ENCODE results near the gene PTPRM.

The PTPRM gene

GRCh38 chr18:8242151-8242696 is 675.1 kb downstream of the PTPRM start:
- Histone ChIP-seq H3K27me3 (ENCODE audit: low read length) (no peaks in the 10 kb centered on the region), H4K20me1 (ENCODE audit: low read depth, low read length) (no peaks in the 10 kb centered on the region), H3K27ac (ENCODE audit: low read depth, low read length) (no peak overlapping the region), H3K9me2 (replicated peaks; ENCODE audit: insufficient read depth, low read length) (no peaks in the 10 kb centered on the region), H3K4me3 (ENCODE audit: insufficient read depth, low read length, poor library complexity, severe bottlenecking) (no peak overlapping the region), H3K9me3 (ENCODE audit: insufficient read depth, low read length) (no peaks in the 10 kb centered on the region), H2AFZ (ENCODE audit: low read depth, low read length, severe bottlenecking) (no peak overlapping the region), H3K79me2 (ENCODE audit: insufficient read depth, low read length) (no peaks in the 10 kb centered on the region), H3F3A (ENCODE audit: insufficient read depth) (no peaks in the 10 kb centered on the region), H3K4me2 (ENCODE audit: low read depth, low read length, poor library complexity, severe bottlenecking) (no peak overlapping the region), H3K36me3 (ENCODE audit: low read length) (no peaks in the 10 kb centered on the region), H3K9ac (ENCODE audit: low read length) (no peak overlapping the region)
- TF ChIP-seq CTCF (IDR thresholded peaks at IDR 0.05; ENCODE audit: insufficient read depth, low read length, poor library complexity, severe bottlenecking) (no peak), EZH2phosphoT487 (conservative IDR thresholded peaks at IDR 0.05; ENCODE audit: low read length) (no peak)

GRCh38 chr18:8247700-8248099 is 680.6 kb downstream of the PTPRM start:
- H3K9ac ChIP-seq (ENCODE audit: low read length) = no peak overlapping the region
- no peaks in the 10 kb centered on the region for H3F3A ChIP-seq (ENCODE audit: insufficient read depth)
- H3K36me3 ChIP-seq (ENCODE audit: low read length) = no peaks in the 10 kb centered on the region
- H3K4me2 ChIP-seq (ENCODE audit: low read depth, low read length, poor library complexity, severe bottlenecking) = no peak overlapping the region
- H3K79me2 ChIP-seq (ENCODE audit: insufficient read depth, low read length) = no peaks in the 10 kb centered on the region
- H4K20me1 ChIP-seq (ENCODE audit: low read depth, low read length) = no peaks in the 10 kb centered on the region
- no peak overlapping the region for H3K27ac ChIP-seq (ENCODE audit: low read depth, low read length)
- no peaks in the 10 kb centered on the region for H3K9me2 ChIP-seq (replicated peaks; ENCODE audit: insufficient read depth, low read length)
- TF ChIP-seq EZH2phosphoT487 (conservative IDR thresholded peaks at IDR 0.05; ENCODE audit: low read length) (no peak), CTCF (IDR thresholded peaks at IDR 0.05; ENCODE audit: insufficient read depth, low read length, poor library complexity, severe bottlenecking) (no peak)
- no peak overlapping the region for H3K4me3 ChIP-seq (ENCODE audit: insufficient read depth, low read length, poor library complexity, severe bottlenecking)
- H2AFZ ChIP-seq (ENCODE audit: low read depth, low read length, severe bottlenecking) = no peak overlapping the region
- no peaks in the 10 kb centered on the region for H3K27me3 ChIP-seq (ENCODE audit: low read length)
- no peaks in the 10 kb centered on the region for H3K9me3 ChIP-seq (ENCODE audit: insufficient read depth, low read length)

GRCh38 chr18:8248576-8248975 is 681.5 kb downstream of the PTPRM start:
- Histone ChIP-seq H4K20me1 (ENCODE audit: low read depth, low read length) (no peaks in the 10 kb centered on the region), H3K27ac (ENCODE audit: low read depth, low read length) (no peak overlapping the region), H3K9me3 (ENCODE audit: insufficient read depth, low read length) (no peaks in the 10 kb centered on the region), H3K4me3 (ENCODE audit: insufficient read depth, low read length, poor library complexity, severe bottlenecking) (no peak overlapping the region), H3K27me3 (ENCODE audit: low read length) (no peaks in the 10 kb centered on the region), H3K9ac (ENCODE audit: low read length) (no peak overlapping the region), H3K9me2 (replicated peaks; ENCODE audit: insufficient read depth, low read length) (no peaks in the 10 kb centered on the region), H3K79me2 (ENCODE audit: insufficient read depth, low read length) (no peaks in the 10 kb centered on the region), H3K36me3 (ENCODE audit: low read length) (no peaks in the 10 kb centered on the region), H3F3A (ENCODE audit: insufficient read depth) (no peaks in the 10 kb centered on the region), H2AFZ (ENCODE audit: low read depth, low read length, severe bottlenecking) (no peak overlapping the region), H3K4me2 (ENCODE audit: low read depth, low read length, poor library complexity, severe bottlenecking) (no peak overlapping the region)
- TF ChIP-seq EZH2phosphoT487 (conservative IDR thresholded peaks at IDR 0.05; ENCODE audit: low read length) (no peak), CTCF (IDR thresholded peaks at IDR 0.05; ENCODE audit: insufficient read depth, low read length, poor library complexity, severe bottlenecking) (no peak)

Measured in SU-DHL-6 (cell line).